Subcutaneous preadipocyte (primary cell): Measurements from ENCODE around the gene MTRF1L. TPM values are rescaled to one million over a fixed set of nuclear protein-coding genes. Genes with fewer than 3 reads are reported as not detected.

Experiments
- small RNA-seq: library from RNA; depleted of rRNA; stranded (forward); fragments of <200 nt; gene quantifications from one replicate; pipeline ENCODE3, GENCODE V24; 2012
- total RNA-seq: library from RNA; depleted of rRNA; stranded (reverse); fragments of >200 nt; gene quantifications from 2 replicates; pipeline ENCODE4 v1.2.3, GENCODE V29; 2012

MTRF1L gene
- total RNA-seq = 19.8 and 24.8 TPM in 2 replicates

DNA sequence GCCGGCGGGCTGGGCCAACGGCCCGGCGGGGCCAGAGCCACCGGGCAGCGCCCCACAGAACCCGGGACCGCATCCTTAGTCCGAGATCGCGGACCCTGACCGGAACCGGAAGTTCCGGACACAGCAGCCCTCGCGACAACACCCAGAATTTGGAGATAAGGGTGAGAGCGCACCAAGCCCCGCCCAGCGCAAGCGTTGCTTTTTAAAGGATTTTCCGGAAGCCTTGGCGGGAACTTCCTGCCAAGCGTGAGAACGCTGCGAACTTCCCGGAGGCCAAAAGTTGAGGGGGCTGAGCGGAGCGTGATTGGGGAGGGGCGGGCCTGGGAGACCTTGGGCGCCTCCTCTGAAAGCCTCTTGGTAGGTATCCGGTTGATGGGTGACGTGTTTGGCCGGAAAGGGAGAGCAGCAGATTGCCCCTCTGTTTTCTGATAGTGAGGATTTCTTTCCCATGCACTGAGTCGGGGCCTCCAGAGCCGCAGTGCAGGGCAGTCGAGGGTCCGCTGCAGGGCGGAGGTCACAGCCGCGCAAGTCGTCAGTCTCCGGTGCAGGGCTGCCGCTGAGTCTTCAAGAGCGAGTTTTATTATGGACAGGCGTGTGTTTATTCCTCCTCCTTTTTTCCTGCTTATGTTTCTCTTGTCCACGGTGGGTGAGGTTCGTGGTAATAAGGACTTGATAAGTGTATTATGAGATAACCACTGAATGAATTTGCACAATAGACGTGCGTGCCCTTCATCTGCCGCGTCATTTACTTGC is at the start of gene MTRF1L:
Gene MTRF1L (minus strand): TSS at position 97 of the 753 bp plus-strand sequence. CDS start 24 bp downstream, at position 73.

GRCh38 chr6:152982904-152983636 is 19.4 kb downstream of the MTRF1L start, which contains the start of gene FBXO5:
Gene FBXO5, minus strand, starts transcription at chr6:152983041. Its CDS starts 82 bp downstream, at chr6:152982959.

Small RNA genes within 50 kb of the gene (small RNA-seq; reads per million reads assigned to genes)
- gene AL080276.1 = not detected

Other genes starting within 250 kb of the MTRF1L start
- gene FBXO5, start 19.7 kb downstream of the MTRF1L start, total RNA-seq = 19.5 and 30.3 TPM in 2 replicates
- gene RGS17, start 128.6 kb upstream of the MTRF1L start, total RNA-seq = 26.1 and 28.9 TPM in 2 replicates